Measurements from ENCODE around the gene MYLK. TPM values are rescaled to one million over a fixed set of nuclear protein-coding genes. Genes with fewer than 3 reads are reported as not detected.

The MYLK gene
- total RNA-seq, 1 donor from 2014 or later, result 50.5 TPM

DNA sequence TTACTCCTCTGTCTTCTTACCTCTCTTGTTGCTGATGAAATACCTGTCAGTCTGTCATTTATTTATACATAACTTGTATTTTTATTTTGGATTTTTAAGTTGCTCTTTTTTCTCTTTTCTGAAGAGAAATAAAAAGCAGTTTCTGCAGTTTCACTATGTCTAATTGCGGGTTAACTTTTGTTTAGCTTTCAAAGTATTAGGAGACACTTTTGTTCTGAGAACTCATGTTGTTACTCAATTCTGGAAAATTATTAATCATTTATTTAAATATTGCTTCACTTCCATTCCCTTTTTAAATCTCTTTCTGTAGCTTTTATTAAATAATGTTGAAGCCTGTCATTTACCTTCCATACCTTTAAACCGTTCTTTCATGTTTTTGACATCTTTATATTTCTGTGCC, 29.2 kb downstream of the MYLK start:
- H3K9ac ChIP-seq (ENCODE audit: low read length), result no peak overlapping the region
- H3K27me3 Mint-ChIP-seq (ENCODE audit: low read depth, unreplicated experiment), result no peaks in the 10 kb centered on the region
- peaks cover 15% of the 10 kb centered on the region for H3K9me3 Mint-ChIP-seq (ENCODE audit: unreplicated experiment)

DNA sequence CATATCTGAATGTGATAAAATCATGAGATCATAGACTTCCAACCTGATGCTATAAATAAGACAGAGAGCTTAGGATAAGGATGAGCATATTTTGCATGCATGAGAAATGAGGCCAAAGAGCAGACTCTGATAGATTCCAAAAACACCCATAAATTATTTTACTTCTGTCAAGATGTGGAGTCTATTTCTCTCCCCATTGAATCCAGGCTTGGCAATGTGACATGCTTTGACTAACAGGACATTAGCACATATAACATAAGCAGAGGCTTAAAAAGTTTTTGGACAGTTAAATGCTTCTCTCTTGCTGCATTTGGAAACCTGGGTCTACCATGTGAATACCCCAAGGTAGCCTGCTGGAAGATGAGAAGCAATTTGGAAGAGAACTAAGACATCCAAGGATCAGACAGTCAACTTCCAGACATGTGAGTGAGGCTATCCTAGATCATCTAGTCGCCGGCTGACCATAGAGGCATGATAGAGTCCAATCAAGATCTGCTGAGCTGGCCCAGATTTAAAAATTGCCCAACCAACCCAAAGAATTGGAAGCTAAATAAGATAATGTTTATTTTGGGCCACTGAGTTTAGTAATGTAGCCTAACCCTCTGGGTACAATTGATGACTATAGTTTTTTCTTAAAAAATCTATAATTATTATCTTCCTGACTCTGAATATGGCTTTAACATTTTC, 30.3 kb downstream of the MYLK start:
- H3K4me3 Mint-ChIP-seq (ENCODE audit: unreplicated experiment), result no peak overlapping the region
- H3K36me3 Mint-ChIP-seq (ENCODE audit: low read depth, unreplicated experiment), result peaks cover 11% of the 10 kb centered on the region
- Histone ChIP-seq H3K36me3 (ENCODE audit: insufficient read depth, low read length) (no peaks in the 10 kb centered on the region), H3K27ac (ENCODE audit: low read depth, low read length) (no peak overlapping the region), H3K9ac (ENCODE audit: low read length) (no peak overlapping the region), H3K4me2 (ENCODE audit: low read length) (no peak overlapping the region), H3K9me3 (ENCODE audit: insufficient read depth, low read depth, low read length) (peaks cover 7% of the 10 kb centered on the region), H3K4me1 (ENCODE audit: insufficient read depth, low read length) (no peaks in the 10 kb centered on the region), H3K4me3 (ENCODE audit: insufficient read depth, low read depth, low read length) (no peak overlapping the region), H4K20me1 (ENCODE audit: insufficient read depth, low read length) (peaks cover 5% of the 10 kb centered on the region), H3K79me2 (ENCODE audit: insufficient read depth, low read length) (peaks cover 44% of the 10 kb centered on the region), H2AFZ (ENCODE audit: low read depth, low read length) (no peak overlapping the region), H3K27me3 (ENCODE audit: insufficient read depth, low read length) (no peaks in the 10 kb centered on the region)
- no peak for TF ChIP-seq EZH2 (IDR thresholded peaks at IDR 0.05; ENCODE audit: insufficient read depth, low read length)
- TF ChIP-seq, protein P1, sequence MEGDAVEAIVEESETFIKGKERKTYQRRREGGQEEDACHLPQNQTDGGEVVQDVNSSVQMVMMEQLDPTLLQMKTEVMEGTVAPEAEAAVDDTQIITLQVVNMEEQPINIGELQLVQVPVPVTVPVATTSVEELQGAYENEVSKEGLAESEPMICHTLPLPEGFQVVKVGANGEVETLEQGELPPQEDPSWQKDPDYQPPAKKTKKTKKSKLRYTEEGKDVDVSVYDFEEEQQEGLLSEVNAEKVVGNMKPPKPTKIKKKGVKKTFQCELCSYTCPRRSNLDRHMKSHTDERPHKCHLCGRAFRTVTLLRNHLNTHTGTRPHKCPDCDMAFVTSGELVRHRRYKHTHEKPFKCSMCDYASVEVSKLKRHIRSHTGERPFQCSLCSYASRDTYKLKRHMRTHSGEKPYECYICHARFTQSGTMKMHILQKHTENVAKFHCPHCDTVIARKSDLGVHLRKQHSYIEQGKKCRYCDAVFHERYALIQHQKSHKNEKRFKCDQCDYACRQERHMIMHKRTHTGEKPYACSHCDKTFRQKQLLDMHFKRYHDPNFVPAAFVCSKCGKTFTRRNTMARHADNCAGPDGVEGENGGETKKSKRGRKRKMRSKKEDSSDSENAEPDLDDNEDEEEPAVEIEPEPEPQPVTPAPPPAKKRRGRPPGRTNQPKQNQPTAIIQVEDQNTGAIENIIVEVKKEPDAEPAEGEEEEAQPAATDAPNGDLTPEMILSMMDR (IDR thresholded peaks at IDR 0.05; ENCODE audit: insufficient read depth, low read depth, low read length), result no peak
- peaks cover 3% of the 10 kb centered on the region for H3K4me1 Mint-ChIP-seq (ENCODE audit: low read depth, unreplicated experiment)
- DNase-seq (ENCODE audit: low read depth) (no peak), FAIRE-seq (peak; percentile 5)
- no peak overlapping the region for H3K27ac Mint-ChIP-seq (ENCODE audit: unreplicated experiment)
- H3K9me3 Mint-ChIP-seq (ENCODE audit: unreplicated experiment), result peaks cover 23% of the 10 kb centered on the region
- H3K27me3 Mint-ChIP-seq (ENCODE audit: low read depth, unreplicated experiment), result no peaks in the 10 kb centered on the region

More for the DNA sequence above, 29.2 kb downstream of the MYLK start:
- no peaks in the 10 kb centered on the region for H3K27me3 ChIP-seq (ENCODE audit: insufficient read depth, low read length)
- H3K4me1 Mint-ChIP-seq (ENCODE audit: low read depth, unreplicated experiment), result peaks cover 8% of the 10 kb centered on the region
- peaks cover 5% of the 10 kb centered on the region for H4K20me1 ChIP-seq (ENCODE audit: insufficient read depth, low read length)
- H3K27ac ChIP-seq (ENCODE audit: low read depth, low read length), result no peak overlapping the region
- peaks cover 48% of the 10 kb centered on the region for H3K79me2 ChIP-seq (ENCODE audit: insufficient read depth, low read length)
- FAIRE-seq (no peak), DNase-seq (ENCODE audit: low read depth) (no peak)
- no peaks in the 10 kb centered on the region for H3K9me3 ChIP-seq (ENCODE audit: insufficient read depth, low read depth, low read length)
- H3K36me3 Mint-ChIP-seq (ENCODE audit: low read depth, unreplicated experiment), result peaks cover 11% of the 10 kb centered on the region
- no peak overlapping the region for H3K4me3 ChIP-seq (ENCODE audit: insufficient read depth, low read depth, low read length)
- H3K36me3 ChIP-seq (ENCODE audit: insufficient read depth, low read length), result no peaks in the 10 kb centered on the region
- no peak overlapping the region for H3K4me2 ChIP-seq (ENCODE audit: low read length)
- H3K4me1 ChIP-seq (ENCODE audit: insufficient read depth, low read length), result no peaks in the 10 kb centered on the region
- TF ChIP-seq, protein P1 (IDR thresholded peaks at IDR 0.05; ENCODE audit: insufficient read depth, low read depth, low read length), result no peak
- TF ChIP-seq EZH2 (IDR thresholded peaks at IDR 0.05; ENCODE audit: insufficient read depth, low read length), result no peak
- H2AFZ ChIP-seq (ENCODE audit: low read depth, low read length), result no peak overlapping the region
- no peak overlapping the region for H3K4me3 Mint-ChIP-seq (ENCODE audit: unreplicated experiment)
- H3K27ac Mint-ChIP-seq (ENCODE audit: unreplicated experiment), result no peak overlapping the region

DNA sequence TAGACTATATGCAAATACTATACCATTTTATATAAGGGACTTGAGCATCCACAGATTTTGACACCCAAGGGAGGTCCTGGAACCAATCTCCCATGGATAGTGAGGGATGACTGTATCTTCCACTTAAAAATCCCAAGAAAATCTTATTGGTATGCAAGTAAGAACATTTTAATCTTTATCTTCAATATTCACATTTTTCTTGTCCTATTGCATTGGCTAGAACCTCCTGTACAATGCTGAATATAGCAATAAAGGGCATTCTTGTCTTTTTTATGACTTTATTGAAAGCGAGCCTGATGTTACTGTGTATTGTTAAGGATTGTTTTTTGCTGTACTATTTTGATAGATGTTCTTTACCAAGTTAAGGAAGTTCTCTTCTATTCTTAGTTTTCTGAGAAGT, 36.9 kb downstream of the MYLK start:
- Histone ChIP-seq H3K4me3 (ENCODE audit: insufficient read depth, low read depth, low read length) (no peak overlapping the region), H2AFZ (ENCODE audit: low read depth, low read length) (no peak overlapping the region), H3K27me3 (ENCODE audit: insufficient read depth, low read length) (no peaks in the 10 kb centered on the region), H3K27ac (ENCODE audit: low read depth, low read length) (no peak overlapping the region), H3K36me3 (ENCODE audit: insufficient read depth, low read length) (no peaks in the 10 kb centered on the region), H3K79me2 (ENCODE audit: insufficient read depth, low read length) (peaks cover 38% of the 10 kb centered on the region), H3K9ac (ENCODE audit: low read length) (no peak overlapping the region), H4K20me1 (ENCODE audit: insufficient read depth, low read length) (no peaks in the 10 kb centered on the region), H3K4me1 (ENCODE audit: insufficient read depth, low read length) (peaks cover 8% of the 10 kb centered on the region), H3K9me3 (ENCODE audit: insufficient read depth, low read depth, low read length) (peaks cover 13% of the 10 kb centered on the region), H3K4me2 (ENCODE audit: low read length) (no peak overlapping the region)
- H3K4me3 Mint-ChIP-seq (ENCODE audit: unreplicated experiment), result no peak overlapping the region
- FAIRE-seq (no peak), DNase-seq (ENCODE audit: low read depth) (no peak)
- H3K27ac Mint-ChIP-seq (ENCODE audit: unreplicated experiment), result no peak overlapping the region
- peaks cover 12% of the 10 kb centered on the region for H3K36me3 Mint-ChIP-seq (ENCODE audit: low read depth, unreplicated experiment)
- no peaks in the 10 kb centered on the region for H3K27me3 Mint-ChIP-seq (ENCODE audit: low read depth, unreplicated experiment)
- H3K9me3 Mint-ChIP-seq (ENCODE audit: unreplicated experiment), result peaks cover 32% of the 10 kb centered on the region
- H3K4me1 Mint-ChIP-seq (ENCODE audit: low read depth, unreplicated experiment), result peaks cover 11% of the 10 kb centered on the region
- no peak for TF ChIP-seq EZH2 (IDR thresholded peaks at IDR 0.05; ENCODE audit: insufficient read depth, low read length)
- TF ChIP-seq, protein P1 (IDR thresholded peaks at IDR 0.05; ENCODE audit: insufficient read depth, low read depth, low read length), result no peak

Measured in astrocyte (in vitro differentiated cells and primary cell).